Measurements from ENCODE around the gene MRPL12.

The MRPL12 gene

GRCh38 chr17:81705518-81706231 is 2.5 kb downstream of the MRPL12 start:
- Histone ChIP-seq H3K27me3 (ENCODE audit: insufficient read depth, insufficient read length) (no peaks in the 10 kb centered on the region), H3K9me3 (ENCODE audit: insufficient read depth, low read length) (no peaks in the 10 kb centered on the region), H3K9ac (ENCODE audit: insufficient read length, low read depth) (peak overlapping the region; percentile 42), H3K4me3 (ENCODE audit: insufficient read length, low read depth) (no peak overlapping the region), H3K36me3 (ENCODE audit: insufficient read depth, insufficient read length, low read length) (peaks cover 72% of the 10 kb centered on the region), H3K4me1 (ENCODE audit: insufficient read depth, insufficient read length) (peaks cover 26% of the 10 kb centered on the region)
- DNase-seq (ENCODE audit: low read depth, low spot score), result no peak
- no peak for TF ChIP-seq ZNF274 (IDR thresholded peaks at IDR 0.05; ENCODE audit: low read depth, low read length)
- no peak for TF ChIP-seq SUZ12 (IDR thresholded peaks at IDR 0.05; ENCODE audit: extremely low read depth, insufficient read depth, insufficient read length)
- TF ChIP-seq YY1 (IDR thresholded peaks at IDR 0.05; ENCODE audit: insufficient read depth, insufficient read length), result no peak

- H3K4me3 ChIP-seq (ENCODE audit: insufficient read length, low read depth), result no peak overlapping the region
- no peaks in the 10 kb centered on the region for H3K27me3 ChIP-seq (ENCODE audit: insufficient read depth, insufficient read length)
- H3K9ac ChIP-seq (ENCODE audit: insufficient read length, low read depth), result no peak overlapping the region
- H3K36me3 ChIP-seq (ENCODE audit: insufficient read depth, insufficient read length, low read length), result peaks cover 66% of the 10 kb centered on the region
- peaks cover 31% of the 10 kb centered on the region for H3K4me1 ChIP-seq (ENCODE audit: insufficient read depth, insufficient read length)
- H3K9me3 ChIP-seq (ENCODE audit: insufficient read depth, low read length), result no peaks in the 10 kb centered on the region
- no peak for TF ChIP-seq SUZ12 (IDR thresholded peaks at IDR 0.05; ENCODE audit: extremely low read depth, insufficient read depth, insufficient read length)
- no peak for TF ChIP-seq ZNF274 (IDR thresholded peaks at IDR 0.05; ENCODE audit: low read depth, low read length)
- TF ChIP-seq YY1 (IDR thresholded peaks at IDR 0.05; ENCODE audit: insufficient read depth, insufficient read length), result no peak
- no peak for DNase-seq (ENCODE audit: low read depth, low spot score)
Observed at GRCh38 chr17:81706232-81706611, 3.1 kb downstream of the MRPL12 start.

GRCh38 chr17:81706757-81707624 is 3.8 kb downstream of the MRPL12 start:
- no peak overlapping the region for H3K9ac ChIP-seq (ENCODE audit: insufficient read length, low read depth)
- no peak for DNase-seq (ENCODE audit: low read depth, low spot score)
- peaks cover 59% of the 10 kb centered on the region for H3K36me3 ChIP-seq (ENCODE audit: insufficient read depth, insufficient read length, low read length)
- no peak for TF ChIP-seq SUZ12 (IDR thresholded peaks at IDR 0.05; ENCODE audit: extremely low read depth, insufficient read depth, insufficient read length)
- peaks cover 25% of the 10 kb centered on the region for H3K4me1 ChIP-seq (ENCODE audit: insufficient read depth, insufficient read length)
- H3K9me3 ChIP-seq (ENCODE audit: insufficient read depth, low read length), result no peaks in the 10 kb centered on the region
- H3K4me3 ChIP-seq (ENCODE audit: insufficient read length, low read depth), result no peak overlapping the region
- H3K27me3 ChIP-seq (ENCODE audit: insufficient read depth, insufficient read length), result no peaks in the 10 kb centered on the region

- no peaks in the 10 kb centered on the region for H3K9me3 ChIP-seq (ENCODE audit: insufficient read depth, low read length)
- peaks cover 53% of the 10 kb centered on the region for H3K36me3 ChIP-seq (ENCODE audit: insufficient read depth, insufficient read length, low read length)
- peaks cover 22% of the 10 kb centered on the region for H3K4me1 ChIP-seq (ENCODE audit: insufficient read depth, insufficient read length)
- no peaks in the 10 kb centered on the region for H3K27me3 ChIP-seq (ENCODE audit: insufficient read depth, insufficient read length)
- TF ChIP-seq YY1 (IDR thresholded peaks at IDR 0.05; ENCODE audit: insufficient read depth, insufficient read length), result no peak
- no peak for TF ChIP-seq SUZ12 (IDR thresholded peaks at IDR 0.05; ENCODE audit: extremely low read depth, insufficient read depth, insufficient read length)
- TF ChIP-seq ZNF274 (IDR thresholded peaks at IDR 0.05; ENCODE audit: low read depth, low read length), result no peak
- peak overlapping the region; percentile 8 for H3K9ac ChIP-seq (ENCODE audit: insufficient read length, low read depth)
- H3K4me3 ChIP-seq (ENCODE audit: insufficient read length, low read depth), result no peak overlapping the region
- DNase-seq (ENCODE audit: low read depth, low spot score), result no peak
Observed at GRCh38 chr17:81707725-81708646, 4.8 kb downstream of the MRPL12 start.

GRCh38 chr17:81708739-81709185 is 5.6 kb downstream of the MRPL12 start:
- DNase-seq (ENCODE audit: low read depth, low spot score), result no peak
- no peak for TF ChIP-seq ZNF274 (IDR thresholded peaks at IDR 0.05; ENCODE audit: low read depth, low read length)
- TF ChIP-seq SUZ12 (IDR thresholded peaks at IDR 0.05; ENCODE audit: extremely low read depth, insufficient read depth, insufficient read length), result no peak
- no peak for TF ChIP-seq YY1 (IDR thresholded peaks at IDR 0.05; ENCODE audit: insufficient read depth, insufficient read length)
- Histone ChIP-seq H3K9ac (ENCODE audit: insufficient read length, low read depth) (peak overlapping the region; percentile 42), H3K9me3 (ENCODE audit: insufficient read depth, low read length) (no peaks in the 10 kb centered on the region), H3K36me3 (ENCODE audit: insufficient read depth, insufficient read length, low read length) (peaks cover 53% of the 10 kb centered on the region), H3K27me3 (ENCODE audit: insufficient read depth, insufficient read length) (no peaks in the 10 kb centered on the region), H3K4me1 (ENCODE audit: insufficient read depth, insufficient read length) (peaks cover 29% of the 10 kb centered on the region), H3K4me3 (ENCODE audit: insufficient read length, low read depth) (no peak overlapping the region)

- Histone ChIP-seq H3K36me3 (ENCODE audit: insufficient read depth, insufficient read length, low read length) (peaks cover 47% of the 10 kb centered on the region), H3K4me1 (ENCODE audit: insufficient read depth, insufficient read length) (peaks cover 26% of the 10 kb centered on the region), H3K4me3 (ENCODE audit: insufficient read length, low read depth) (peak overlapping the region; percentile 31), H3K9me3 (ENCODE audit: insufficient read depth, low read length) (no peaks in the 10 kb centered on the region), H3K9ac (ENCODE audit: insufficient read length, low read depth) (peak overlapping the region; percentile 42), H3K27me3 (ENCODE audit: insufficient read depth, insufficient read length) (no peaks in the 10 kb centered on the region)
- DNase-seq (ENCODE audit: low read depth, low spot score), result no peak
- TF ChIP-seq YY1 (IDR thresholded peaks at IDR 0.05; ENCODE audit: insufficient read depth, insufficient read length) (no peak), ZNF274 (IDR thresholded peaks at IDR 0.05; ENCODE audit: low read depth, low read length) (no peak), SUZ12 (IDR thresholded peaks at IDR 0.05; ENCODE audit: extremely low read depth, insufficient read depth, insufficient read length) (no peak)
Observed at GRCh38 chr17:81710514-81711308, 7.5 kb downstream of the MRPL12 start.
